ENCODE results near the gene DDX4.
"Not testable (repeated sequence)": the region's sequence is repeated elsewhere in the genome, so short reads cannot be mapped to it uniquely, and the experiment has no call there.

Gene DDX4

DNA sequence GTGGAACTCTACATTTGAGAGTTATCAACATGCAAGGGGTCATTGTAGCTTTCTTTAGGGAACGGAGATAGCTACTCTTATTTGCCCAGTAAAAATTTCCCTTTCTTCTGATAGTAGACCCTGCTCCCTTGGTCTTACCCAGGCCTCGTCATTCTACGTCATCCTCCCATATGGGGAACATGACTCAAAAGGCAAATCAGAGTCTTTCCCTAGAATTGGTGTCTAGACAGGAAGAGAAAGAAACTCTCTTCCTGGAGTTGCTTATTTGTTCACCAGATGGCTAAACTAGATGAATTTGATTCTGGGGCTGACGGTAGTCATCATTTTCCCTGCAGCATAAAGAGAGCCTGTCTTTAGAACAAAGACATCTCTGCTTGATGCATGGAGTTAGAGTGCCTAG is 13.6 kb upstream of the DDX4 start:
- no peak for DNase-seq (ENCODE audit: low spot score)

DNA sequence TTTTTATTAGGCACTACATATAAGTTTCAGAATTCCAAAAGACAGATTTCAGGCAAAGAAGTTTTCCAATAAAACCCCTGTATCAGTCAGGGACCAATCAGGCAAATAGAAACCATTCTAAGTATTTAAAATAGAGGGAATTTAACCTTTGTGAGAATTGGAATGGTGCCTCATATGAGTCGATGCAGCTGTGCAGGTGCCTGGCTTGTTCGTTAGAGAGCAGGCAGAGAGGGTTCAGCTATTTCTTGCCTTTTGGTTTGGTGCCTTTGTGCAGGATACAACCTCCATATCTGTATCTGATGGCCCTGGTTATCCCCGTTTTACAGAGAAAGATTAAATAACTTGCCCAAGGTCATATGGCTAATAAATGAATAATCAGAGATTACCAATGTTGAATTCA is 6.0 kb upstream of the DDX4 start:
- DNase-seq (ENCODE audit: low spot score): no peak

DNA sequence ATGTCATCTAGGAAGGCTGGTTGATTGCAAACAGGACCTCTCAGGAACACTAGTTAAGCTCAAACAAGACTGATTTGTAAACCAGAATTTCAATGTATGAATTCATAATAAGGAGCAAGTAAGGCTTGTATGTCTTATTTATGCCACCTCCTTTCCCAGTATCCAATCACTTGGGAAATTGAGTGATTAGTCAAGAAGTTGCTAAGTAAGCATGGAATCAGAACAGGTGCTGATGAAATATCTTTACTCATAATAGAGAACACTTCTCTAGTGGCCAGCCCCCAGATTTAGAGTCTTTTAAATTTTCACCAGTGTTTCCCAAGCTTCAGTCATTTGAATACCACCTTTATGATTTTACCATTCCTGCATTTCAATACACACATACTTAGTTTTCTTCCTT is 5.3 kb upstream of the DDX4 start:
- no peak for DNase-seq (ENCODE audit: low spot score)

DNA sequence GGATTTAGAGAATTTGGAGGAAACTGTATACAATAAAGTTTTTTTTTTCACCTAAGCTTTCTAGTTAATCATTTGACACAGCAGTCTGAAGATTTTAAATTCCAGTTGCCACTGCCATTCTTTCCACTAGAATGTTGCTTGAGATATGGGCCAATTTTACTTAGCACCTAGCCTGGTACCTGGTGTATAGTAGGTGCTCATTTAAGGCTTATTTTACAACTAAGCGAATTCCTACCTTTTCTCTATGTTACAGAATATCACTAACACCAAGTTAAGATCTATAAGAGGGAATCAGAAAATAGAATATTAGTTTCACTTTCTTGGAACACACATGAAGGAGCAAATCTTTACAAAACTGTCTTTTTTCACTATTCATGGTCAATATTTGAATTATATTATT is 3.2 kb upstream of the DDX4 start:
- DNase-seq (ENCODE audit: low spot score): no peak

DNA sequence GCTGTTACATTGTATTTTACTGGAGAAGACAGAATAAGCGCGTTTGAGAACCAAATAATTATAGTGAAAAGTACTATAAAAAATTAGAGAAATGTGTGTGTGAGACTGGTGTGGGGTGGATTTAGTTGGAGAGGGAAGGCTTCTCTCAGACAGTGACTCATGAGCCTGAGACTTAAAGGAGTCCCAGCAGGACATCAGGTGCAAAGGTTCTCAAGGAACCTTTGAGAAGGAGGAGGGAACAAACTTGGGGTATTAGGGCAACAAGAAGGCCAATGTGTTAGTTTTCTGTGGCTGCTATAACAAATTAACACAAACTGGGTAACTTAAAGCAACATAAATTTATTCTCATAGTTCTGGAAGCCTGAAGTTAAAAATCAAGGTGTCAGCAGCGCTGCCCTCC is 4.9 kb downstream of the DDX4 start:
- DNase-seq (ENCODE audit: low spot score): no peak

DNA sequence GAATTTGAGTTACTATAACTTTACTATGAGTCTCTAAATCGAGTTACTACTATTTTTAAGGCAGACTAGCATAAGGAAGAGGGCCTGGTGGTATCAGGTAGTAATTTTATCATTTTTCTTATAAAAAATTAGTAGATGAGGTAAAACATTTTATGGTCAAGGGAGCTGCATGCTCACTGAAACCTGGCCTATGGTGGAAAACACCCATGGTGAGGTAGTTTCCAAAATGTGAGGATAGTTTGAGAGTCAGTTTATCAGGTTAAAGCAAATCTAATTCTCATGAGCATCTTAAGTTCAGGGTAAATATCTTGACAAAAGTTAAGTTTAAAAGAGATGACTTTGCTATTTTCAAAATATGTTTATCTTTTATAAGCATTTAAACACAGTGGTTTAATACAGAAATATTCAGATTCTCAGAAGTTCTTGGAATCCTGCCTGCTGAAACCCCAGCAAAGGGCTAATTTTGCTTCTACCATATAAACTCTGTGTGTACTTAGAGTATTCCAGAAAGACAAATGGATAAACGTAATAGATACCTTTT is 10.0 kb downstream of the DDX4 start:
- DNase-seq (ENCODE audit: low spot score): no peak

DNA sequence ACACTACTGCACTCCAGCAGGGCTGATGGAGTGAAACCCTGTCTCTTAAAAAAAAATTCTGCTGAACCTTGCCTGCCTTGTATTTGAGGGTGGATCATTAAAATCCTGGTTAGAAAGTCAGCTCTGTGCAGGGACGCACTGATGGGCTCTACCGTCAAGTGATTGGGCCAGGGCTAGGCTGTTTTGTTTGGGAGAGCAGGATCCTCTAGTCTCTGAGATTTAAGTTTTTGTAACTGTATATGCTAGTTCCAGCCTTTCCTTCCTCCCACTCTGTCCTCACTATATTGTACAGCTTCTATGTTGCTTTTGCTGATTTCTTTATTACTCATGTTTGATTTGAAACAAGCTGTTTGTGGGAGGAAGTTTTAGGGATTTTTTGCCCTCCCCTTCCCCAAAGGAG is 11.5 kb downstream of the DDX4 start:
- no peak for DNase-seq (ENCODE audit: low spot score)

DNA sequence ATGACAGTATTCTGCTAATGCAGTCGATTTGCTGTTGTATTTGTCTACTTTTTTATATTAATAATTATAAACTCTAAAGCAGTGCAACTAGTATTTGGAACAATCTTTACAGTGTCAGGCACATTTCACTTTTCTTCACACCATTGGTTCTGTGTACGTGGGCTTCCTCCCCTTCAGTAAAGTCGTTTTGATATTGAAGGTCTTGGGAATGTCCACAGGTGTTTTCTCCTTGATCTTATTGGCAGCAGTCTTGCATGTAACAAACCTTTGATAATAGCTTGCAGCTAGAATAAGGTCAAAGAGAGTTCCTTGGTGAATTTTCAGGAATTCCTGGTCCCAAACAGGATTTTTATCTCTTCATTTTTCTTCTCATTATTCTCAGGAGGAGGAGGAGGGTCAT is 12.2 kb downstream of the DDX4 start:
- no peak for DNase-seq (ENCODE audit: low spot score)

DNA sequence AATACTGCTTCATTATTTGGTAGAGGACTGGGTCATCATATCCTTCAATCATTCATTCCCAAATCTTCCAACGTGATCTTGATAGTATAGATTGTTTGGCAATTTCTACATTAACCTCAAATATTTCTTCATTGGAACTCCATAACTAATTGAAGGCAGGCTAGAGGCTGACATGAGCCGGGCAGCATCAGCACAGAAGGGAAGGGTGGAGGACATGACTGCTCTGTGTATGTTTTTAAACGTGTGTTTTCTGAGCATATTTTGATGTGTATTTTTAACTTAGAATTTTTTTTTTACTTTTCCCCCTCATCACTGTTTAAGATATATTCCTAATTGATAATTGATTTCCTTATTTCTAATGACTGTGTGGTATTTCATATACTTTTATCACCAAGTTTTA is 12.6 kb downstream of the DDX4 start:
- DNase-seq (ENCODE audit: low spot score): no peak

DNA sequence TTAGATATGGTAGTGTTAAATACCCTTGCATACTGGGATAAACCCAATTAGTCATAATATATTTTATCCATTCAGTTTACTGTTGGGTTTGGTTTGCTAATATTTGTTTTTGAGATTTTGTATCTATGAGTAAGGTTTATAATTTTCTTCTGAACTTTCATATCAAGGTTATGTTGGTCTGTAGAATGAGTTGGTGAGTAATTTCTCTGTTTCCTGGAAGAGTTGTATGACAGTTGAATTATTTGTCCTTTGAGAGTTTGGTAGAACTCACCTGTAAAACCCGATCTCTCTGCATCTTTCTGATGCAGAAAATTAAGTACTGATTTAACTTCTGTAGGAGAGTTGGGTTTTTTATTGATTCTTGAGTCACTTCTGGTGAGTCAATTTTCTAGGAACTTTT is 20.4 kb downstream of the DDX4 start:
- DNase-seq (ENCODE audit: low spot score): no peak

DNA sequence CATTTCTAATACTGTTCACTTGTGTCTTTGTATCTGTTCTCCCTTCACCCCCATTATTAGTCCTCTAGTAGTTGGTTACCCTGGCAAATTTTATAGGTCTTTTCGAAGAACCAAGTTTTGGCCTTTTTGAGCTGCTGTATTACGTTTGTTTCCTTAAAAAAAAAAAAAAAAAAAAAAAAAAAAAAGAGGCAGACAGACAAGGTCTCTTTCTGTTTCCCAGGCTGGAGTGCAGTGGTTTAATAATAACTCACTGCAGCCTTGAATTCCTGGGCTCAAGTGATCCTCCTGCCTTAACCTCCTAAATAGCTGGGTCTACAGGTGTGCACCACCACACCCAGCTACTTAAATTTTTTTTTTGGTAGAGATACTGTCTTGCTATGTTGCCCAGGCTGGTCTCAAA is 20.9 kb downstream of the DDX4 start:
- no peak for DNase-seq (ENCODE audit: low spot score)

DNA sequence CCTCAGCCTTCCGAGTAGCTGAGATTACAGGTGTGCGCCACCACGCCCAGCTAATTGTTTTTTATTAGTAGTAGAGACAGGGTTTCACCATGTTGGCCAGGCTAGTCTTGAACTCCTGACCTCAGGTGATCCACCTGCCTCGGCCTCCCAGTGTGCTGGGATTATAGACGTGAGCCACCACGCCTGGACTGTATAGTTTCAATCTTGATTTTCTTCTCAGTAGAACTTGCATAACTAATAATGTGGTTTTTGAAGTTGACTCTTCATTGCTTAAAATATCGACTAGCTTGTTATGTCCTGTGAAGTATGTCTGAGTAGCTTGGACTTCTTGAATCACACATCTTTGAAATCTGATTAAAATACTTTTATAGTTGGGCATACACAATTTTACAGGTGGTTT is 23.9 kb downstream of the DDX4 start:
- DNase-seq (ENCODE audit: low spot score): not testable (repeated sequence)

DNA sequence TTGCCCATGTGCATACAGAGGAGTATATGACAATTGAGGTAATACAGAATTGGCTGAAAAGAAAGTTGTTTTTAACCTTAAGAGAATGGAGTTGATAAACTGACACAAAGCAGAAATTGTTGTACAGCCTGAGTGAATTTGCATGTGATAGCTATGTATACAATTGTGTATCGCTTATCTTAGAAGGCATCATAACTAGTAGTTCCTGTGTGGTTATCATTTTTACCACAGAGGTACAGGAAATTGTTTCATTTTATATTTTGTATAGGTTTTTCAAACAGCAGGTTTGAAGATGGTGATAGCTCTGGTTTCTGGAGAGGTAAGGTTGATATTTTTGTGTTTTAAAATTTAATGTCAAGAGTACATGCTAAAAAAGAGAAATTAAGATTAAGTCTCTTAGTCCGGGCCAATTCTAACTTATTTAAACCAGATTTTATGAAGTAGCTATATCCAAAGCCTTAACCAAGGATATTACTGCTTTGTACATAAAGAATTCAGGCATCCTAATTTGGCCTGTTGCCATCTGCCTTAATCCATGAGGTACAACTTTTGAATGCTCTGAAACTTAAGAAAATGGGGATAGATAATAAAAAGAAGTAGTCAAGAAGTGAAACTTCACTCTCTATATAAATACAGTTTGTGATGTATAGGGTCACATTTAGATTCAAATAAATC is 26.0 kb downstream of the DDX4 start:
- DNase-seq (ENCODE audit: low spot score): no peak

DNA sequence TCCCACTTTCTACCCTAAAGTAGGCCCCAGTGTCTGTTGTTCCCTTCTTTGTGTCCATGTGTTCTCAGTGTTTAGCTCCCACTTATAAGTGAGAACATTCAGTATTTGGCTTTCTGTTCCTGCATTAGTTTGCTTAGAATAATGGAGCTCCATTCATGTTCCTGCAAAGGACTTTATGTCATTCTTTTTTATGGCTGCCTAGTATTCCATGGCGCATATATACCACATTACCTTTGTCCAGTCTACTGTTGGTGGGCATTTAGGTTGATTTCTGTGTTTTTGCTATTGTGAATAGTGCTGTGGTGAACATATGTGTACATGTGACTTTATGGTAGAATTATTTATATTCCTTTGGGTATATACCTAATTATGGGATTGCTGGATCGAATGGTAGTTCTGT is 30.4 kb downstream of the DDX4 start:
- no peak for DNase-seq (ENCODE audit: low spot score)

DNA sequence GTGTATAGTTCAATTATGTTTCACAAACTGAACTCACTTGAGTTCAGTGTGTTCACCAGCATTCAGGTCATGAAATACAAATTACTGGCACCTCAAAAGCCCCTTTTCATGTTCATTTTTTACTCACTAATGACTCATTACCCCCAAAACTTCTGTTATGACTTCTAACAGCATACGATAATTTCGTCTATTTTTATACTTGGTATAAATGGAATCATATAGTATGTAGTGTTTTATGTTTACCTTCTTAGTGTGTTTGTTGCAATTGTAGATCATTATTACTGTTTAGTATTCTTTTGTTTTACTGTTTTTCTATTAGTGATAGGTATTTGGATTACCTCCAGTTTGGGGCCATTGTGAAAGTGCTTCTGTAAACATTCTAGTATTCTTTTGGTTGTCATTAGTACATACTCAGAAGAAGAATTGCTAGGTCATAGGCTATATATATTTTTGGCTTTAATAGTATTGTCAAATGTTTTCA is 33.4 kb downstream of the DDX4 start:
- no peak for DNase-seq (ENCODE audit: low spot score)

DNA sequence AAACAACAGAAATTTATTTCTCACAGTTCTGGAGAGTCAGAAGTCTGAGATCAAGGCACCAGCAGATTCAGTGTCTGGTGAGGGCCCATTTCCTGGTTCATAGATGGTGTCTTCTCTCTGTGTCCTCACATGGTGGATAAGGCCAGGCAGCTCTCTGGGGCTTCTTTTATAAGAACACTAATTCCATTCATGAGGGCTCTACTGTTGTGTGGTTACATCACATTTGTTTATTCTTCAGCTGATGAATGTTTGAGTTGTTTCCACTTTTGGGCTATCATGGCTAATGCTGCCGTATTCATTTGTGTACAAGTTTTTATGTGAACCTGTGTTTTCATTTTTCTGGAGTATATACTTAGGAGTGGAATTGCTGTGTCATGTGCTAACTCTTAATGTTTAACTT is 35.2 kb downstream of the DDX4 start:
- DNase-seq (ENCODE audit: low spot score): no peak

DNA sequence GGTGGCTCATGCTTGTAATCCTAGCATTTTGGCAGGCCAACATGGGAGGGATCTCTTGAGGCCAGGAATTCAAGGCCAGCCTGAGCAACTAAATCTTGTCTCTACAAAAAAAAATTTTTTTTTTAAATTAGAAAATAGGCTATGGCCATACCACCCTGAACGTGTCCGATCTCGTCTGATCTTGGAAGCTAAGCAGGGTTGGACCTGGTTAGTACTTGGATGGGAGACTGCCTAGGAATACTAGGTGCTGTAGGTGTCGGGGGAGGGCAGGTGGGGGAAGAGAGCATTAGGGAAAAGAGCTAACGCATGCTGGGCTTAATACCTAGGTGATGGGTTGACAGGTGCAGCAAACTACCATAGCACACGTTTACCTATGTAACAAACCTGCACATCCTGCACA is 39.5 kb downstream of the DDX4 start:
- DNase-seq (ENCODE audit: low spot score): no peak

DNA sequence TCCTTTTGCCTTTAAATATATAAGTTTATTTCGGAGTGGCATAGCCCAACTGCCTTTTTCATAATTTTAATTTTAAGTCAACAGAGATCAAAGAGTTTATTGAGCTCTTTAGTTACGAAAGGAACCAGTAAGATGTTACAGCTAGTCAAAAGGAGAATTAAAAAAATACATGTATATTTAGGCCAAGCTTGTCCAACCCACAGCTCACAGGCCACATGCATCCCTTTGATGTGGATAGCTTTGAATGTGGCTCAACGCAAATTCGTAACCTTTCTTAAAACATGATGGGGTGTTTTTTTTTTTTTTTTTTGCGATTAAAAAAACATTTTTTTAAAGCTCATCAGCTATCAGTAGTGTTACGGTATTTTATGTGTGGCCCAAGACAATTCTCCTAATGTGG is 63.1 kb downstream of the DDX4 start:
- no peak for DNase-seq (ENCODE audit: low spot score)

DNA sequence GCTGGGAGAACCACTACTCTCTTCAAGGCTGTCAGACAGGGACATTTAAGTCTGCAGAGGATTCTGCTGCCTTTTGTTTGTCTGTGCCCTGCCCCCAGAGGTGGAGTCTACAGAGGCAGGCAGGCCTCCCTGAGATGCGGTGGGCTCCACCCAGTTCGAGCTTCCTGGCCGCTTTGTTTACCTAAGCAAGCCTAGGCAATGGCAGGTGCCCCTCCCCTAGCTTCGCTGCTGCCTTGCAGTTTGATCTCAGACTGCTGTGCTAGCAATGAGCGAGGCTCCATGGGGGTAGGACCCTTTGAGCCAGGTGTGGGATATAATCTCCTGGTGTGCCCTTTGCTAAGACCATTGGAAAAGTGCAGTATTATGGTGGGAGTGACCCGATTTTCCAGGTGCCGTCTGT is 71.0 kb downstream of the DDX4 start:
- DNase-seq (ENCODE audit: low spot score): not testable (repeated sequence)

DNA sequence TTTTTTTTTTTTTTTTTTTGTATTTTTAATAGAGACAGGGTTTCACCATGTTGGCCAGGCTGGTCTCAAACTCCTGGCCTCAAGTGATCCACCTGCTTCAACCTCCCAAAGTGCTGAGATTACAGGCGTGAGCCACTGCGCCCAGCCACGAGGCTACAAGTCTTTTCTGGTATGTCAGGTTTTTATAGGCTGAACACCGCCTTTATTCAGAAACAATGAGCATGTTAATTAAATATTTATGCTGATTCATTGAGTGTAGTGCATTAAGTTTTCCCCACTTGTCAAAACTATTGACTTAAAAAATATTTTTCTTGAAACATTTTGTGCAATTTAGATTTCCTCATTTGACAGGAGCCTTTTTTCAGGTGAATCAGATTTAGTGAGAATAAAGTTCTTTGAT is 78.1 kb downstream of the DDX4 start:
- not testable (repeated sequence) for DNase-seq (ENCODE audit: low spot score)

DNA sequence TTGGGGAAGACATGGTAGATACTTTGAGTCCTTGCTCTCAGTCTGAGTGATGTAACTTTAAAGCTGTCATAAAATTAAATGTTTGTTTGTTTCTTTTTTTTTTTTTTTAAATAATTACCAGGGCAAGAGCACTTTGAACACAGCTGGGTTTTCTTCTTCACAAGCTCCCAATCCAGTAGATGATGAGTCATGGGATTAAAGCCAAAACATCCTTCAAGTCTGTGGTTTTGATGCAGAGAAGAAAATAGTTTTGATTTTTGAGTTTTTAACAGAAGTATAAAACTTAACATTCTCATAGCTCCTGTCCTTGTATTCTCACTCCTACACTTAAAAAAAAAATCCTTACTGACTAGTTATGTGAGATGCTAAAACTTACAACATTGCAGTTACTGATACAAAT is 78.5 kb downstream of the DDX4 start:
- no peak for DNase-seq (ENCODE audit: low spot score)

DNA sequence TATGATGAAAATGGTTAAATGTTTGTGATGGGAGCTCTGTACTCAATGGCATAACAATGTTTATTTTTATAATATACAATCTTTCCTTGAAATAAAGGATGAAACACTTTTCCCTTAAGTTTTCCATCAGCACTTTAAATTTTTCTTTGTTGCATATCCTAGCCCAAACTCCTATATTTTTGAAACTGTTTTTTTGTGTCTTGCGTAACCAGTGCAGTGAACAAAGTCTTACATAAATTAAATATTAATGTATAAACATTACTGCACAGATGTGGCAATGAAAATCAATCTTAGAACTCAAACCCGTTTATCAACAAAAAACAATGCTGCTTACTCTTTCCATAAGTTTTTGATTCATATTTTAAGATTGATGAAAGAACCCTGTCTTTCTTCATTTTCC is 79.2 kb downstream of the DDX4 start:
- DNase-seq (ENCODE audit: low spot score): no peak

DNA sequence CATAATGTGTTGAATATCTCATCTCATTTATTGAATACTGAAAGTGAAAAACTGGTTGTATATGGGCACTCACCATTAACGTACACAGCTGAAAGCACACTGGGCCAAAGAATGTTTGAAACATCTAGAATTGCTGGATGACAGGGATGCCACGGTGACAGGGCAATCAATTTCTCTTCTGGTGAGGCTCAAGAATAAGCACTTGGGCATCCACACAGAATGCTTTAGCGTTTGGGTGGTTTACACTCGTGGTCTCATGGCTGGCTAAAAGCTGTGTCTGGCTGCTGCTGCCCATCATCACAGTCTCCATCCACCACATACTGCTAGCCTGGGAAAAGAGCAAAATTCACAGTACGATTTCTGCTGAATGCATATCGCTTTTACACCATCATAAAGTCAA is 82.6 kb downstream of the DDX4 start:
- no peak for DNase-seq (ENCODE audit: low spot score)

DNA sequence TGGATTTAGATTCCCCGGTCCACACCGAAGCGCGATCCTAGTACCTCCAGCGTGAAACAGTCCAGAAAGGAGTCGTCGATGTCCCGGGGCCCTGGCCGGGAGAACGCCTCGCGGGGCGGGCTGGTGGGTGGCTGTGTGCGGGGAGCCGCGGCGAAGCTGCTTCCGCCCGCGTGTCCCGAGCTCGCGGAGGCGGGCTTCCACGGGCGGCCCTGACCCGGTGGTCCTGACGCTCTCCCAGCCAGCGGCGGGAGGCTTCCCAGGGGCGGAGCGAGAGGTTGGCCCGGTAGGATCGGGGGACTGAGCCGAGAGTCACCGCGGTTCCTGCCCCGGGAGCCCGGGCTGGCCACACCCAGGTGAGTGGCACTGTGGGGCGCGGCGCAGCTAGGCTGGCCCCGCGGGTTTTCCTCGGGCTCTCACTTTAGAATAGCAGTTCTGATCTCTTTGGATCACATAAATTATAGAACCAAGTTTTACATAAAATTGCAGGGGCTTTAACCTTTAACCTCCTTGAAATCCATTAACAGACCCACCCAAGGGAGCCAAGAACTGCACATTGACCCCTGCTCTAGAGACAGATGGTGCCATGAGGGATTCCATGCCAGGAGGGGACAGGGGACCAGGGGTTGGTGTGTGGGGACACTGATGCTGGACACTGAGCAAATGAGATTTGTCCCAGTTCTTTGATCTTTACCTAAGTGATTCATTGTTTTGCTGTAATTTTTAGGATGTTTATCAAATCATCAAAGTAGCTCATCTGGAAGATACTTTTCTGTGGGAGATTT is 84.1 kb downstream of the DDX4 start:
- DNase-seq (ENCODE audit: low spot score): no peak

All from hematopoietic multipotent progenitor cell treated with erythropoietin and hydrocortisone succinate and interleukin-3 and kit ligand, for 15 days (in vitro differentiated cells).